MM.1S (cell line): Measurements from ENCODE around the gene SERTAD2.

Experiments
- EZH2 ChIP-seq: fragments of 300-600 bp; sonication (generic); optimal IDR thresholded peaks from 2 replicates; pipeline ENCODE3; 2017; ENCODE audit warnings: low read depth, mild to moderate bottlenecking, antibody characterized with exemption, low read length, mixed read lengths
- TF ChIP-seq, protein P1 (sequence below): fragments of 300-600 bp; sonication (generic); IDR thresholded peaks from 2 replicates; pipeline ENCODE4 v1.5.1; 2016; ENCODE audit warnings: antibody characterized with exemption, low read length, mixed read lengths

- TF ChIP-seq EZH2: no peak
- TF ChIP-seq, protein P1, sequence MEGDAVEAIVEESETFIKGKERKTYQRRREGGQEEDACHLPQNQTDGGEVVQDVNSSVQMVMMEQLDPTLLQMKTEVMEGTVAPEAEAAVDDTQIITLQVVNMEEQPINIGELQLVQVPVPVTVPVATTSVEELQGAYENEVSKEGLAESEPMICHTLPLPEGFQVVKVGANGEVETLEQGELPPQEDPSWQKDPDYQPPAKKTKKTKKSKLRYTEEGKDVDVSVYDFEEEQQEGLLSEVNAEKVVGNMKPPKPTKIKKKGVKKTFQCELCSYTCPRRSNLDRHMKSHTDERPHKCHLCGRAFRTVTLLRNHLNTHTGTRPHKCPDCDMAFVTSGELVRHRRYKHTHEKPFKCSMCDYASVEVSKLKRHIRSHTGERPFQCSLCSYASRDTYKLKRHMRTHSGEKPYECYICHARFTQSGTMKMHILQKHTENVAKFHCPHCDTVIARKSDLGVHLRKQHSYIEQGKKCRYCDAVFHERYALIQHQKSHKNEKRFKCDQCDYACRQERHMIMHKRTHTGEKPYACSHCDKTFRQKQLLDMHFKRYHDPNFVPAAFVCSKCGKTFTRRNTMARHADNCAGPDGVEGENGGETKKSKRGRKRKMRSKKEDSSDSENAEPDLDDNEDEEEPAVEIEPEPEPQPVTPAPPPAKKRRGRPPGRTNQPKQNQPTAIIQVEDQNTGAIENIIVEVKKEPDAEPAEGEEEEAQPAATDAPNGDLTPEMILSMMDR: no peak
Measured at GRCh38 chr2:64624108-64624610, 29.6 kb downstream of the SERTAD2 start.
